ENCODE data around the gene GZMM. TPM values are rescaled to one million over a fixed set of nuclear protein-coding genes. Genes with fewer than 3 reads are reported as not detected.

The GZMM gene
- total RNA-seq, 6 donors from 2014 or later, result 2.3 to 6.1 (median 3.8) TPM; not detected in 2

DNA sequence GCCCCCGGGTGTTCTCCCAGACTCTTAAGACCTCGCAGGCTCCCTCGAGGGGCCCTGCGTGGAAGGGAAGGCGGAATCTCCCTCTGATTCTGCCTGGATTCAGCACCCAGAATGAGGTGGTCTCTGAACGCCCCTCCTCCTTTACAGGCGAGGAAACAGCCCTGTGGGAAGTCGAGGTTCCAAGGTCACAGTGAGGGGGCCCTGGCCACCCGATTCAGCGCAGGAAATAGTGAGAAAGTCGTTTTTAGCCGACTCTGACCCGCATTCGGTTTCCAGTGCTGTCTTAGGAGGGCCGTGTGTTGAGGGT, 29.6 kb downstream of the GZMM start:
- H3K9me3 ChIP-seq, result no peaks in the 10 kb centered on the region
- H3K27ac ChIP-seq, result peak overlapping the region in 2 of 4 donors; percentile 90 to 96
- ATAC-seq (ENCODE audit: low FRiP score in 2 of 2), result no peak
- H3K36me3 ChIP-seq, result peaks cover 0 to 12% (median 5%) of the 10 kb centered on the region in 4 donors
- 0 to 2% methylated on average over 1 to 15 of the region's 15 CpGs for WGBS, 2 donors
- H3K27me3 ChIP-seq, result no peaks in the 10 kb centered on the region
- TF ChIP-seq POLR2AphosphoS5 (IDR thresholded peaks at IDR 0.05), result no peak
- TF ChIP-seq, protein P1, sequence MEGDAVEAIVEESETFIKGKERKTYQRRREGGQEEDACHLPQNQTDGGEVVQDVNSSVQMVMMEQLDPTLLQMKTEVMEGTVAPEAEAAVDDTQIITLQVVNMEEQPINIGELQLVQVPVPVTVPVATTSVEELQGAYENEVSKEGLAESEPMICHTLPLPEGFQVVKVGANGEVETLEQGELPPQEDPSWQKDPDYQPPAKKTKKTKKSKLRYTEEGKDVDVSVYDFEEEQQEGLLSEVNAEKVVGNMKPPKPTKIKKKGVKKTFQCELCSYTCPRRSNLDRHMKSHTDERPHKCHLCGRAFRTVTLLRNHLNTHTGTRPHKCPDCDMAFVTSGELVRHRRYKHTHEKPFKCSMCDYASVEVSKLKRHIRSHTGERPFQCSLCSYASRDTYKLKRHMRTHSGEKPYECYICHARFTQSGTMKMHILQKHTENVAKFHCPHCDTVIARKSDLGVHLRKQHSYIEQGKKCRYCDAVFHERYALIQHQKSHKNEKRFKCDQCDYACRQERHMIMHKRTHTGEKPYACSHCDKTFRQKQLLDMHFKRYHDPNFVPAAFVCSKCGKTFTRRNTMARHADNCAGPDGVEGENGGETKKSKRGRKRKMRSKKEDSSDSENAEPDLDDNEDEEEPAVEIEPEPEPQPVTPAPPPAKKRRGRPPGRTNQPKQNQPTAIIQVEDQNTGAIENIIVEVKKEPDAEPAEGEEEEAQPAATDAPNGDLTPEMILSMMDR (IDR thresholded peaks at IDR 0.05), result peak in 2 of 6 experiments; percentile 12 to 18
- TF ChIP-seq EP300 (IDR thresholded peaks at IDR 0.05), result no peak
- TF ChIP-seq POLR2A (IDR thresholded peaks at IDR 0.05), result no peak
- H3K4me3 ChIP-seq, result peak overlapping the region; percentile 66 to 99 (median 98)
- DNase-seq, result no peak
- H3K4me1 ChIP-seq, result peaks cover 36 to 62% (median 41%) of the 10 kb centered on the region in 4 donors

DNA sequence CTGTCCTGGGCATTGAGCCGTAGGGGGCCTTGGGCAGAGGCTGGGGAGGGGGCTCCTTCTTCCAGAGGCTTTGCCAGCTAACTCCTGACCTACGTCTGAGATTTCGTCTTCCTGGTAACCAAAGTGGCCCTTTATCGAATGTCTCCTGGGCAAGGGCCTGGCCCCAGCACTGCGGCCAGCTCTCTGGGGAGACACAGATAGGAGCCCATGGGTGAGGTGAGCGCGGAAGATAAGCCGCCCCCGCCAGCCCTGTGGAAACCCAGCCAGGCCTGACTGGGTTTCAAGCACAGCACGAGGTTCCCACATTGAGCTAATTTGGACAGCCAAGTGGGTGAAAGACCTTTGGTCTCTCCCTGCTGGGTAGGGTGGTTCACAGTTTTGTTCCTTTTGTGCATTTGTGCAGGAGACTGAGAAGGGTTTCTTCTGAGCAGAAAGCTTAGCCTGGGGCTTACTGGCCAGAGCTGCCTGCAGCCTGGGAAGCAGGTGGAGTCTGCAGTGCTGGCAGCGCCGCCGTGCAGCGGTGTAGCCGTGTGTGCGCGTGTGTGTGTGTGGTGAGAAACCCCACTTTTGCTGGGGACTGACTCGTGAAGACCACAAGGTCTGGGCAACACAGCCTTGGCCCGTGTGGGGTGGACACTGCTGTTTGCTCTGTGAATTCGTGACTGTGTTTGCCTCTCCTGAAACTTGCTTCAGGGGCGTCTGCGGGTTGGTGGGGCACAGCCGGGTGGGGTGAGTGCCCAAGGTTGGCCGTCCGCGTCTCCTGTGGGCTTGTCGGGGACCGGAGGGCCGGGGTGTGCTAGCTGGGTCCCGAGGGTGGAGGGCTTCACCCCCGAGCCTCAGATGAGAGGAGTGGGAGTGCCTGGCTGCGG, 31.0 kb downstream of the GZMM start:
- DNase-seq (peak in 1 of 2 donors; percentile 74), ATAC-seq (ENCODE audit: low FRiP score in 2 of 2) (no peak)
- H3K4me3 ChIP-seq, result peak overlapping the region in 3 of 4 donors; percentile 1 to 34 (median 29)
- TF ChIP-seq EP300 (IDR thresholded peaks at IDR 0.05) (no peak), POLR2A (IDR thresholded peaks at IDR 0.05) (no peak), POLR2AphosphoS5 (IDR thresholded peaks at IDR 0.05) (no peak)
- TF ChIP-seq, protein P1 (IDR thresholded peaks at IDR 0.05), result no peak
- no peaks in the 10 kb centered on the region for H3K27me3 ChIP-seq
- H3K36me3 ChIP-seq, result peaks cover 0 to 19% (median 13%) of the 10 kb centered on the region in 4 donors
- H3K9me3 ChIP-seq, result no peaks in the 10 kb centered on the region
- peak overlapping the region in 2 of 4 donors; percentile 2 to 66 for H3K27ac ChIP-seq
- H3K4me1 ChIP-seq, result peaks cover 34 to 62% (median 41%) of the 10 kb centered on the region in 4 donors
- 34 to 61% methylated on average over 16 to 30 of the region's 32 CpGs for WGBS, 2 donors

DNA sequence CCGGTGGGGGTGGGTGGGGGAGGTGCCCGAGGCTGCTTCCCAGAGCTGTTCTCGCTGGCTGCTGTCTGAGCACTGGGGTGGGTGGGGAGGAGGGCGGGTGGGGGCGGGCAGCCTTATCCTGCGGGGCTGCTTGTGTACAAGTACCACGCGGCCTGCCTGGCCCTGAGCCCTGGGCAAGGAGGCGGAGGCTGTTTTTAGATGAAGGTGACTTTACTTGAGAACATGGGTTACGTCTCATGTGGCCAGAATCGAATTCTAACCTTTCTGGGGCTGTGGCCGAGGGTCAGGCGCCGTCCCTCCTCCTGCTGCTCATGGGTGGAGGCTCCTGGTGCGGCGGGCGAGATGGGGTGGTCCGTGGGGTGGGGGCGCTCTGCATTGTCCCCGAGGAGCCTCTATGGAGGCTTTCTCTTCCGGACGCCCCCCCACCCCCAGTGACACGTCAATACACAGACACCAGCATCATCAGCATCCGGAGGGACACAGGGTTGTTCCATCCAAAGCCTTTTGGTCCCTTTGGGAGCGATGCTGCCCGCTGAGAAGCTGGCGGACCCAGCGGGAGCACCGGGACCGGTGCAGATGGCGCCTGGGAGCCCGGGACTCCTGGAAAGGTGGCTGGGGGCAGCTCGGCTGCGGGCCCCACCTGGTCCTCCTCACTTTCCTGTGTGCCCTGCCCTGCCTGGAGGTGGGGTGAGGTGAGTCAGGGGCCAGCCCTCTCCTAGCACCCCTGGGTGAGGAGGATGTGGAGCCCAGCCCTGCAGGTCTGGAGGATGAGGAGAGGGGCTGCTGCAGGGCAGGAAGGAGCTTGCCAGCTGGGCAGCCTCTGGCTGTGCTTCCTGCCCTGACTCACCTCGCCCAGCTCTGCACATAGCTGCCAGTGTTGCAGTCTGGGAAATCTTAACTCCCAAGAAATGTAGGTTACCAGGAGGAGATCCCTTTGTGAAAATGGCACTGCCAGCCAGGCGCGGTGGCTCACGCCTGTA, 32.0 kb downstream of the GZMM start:
- Histone ChIP-seq H3K27ac (peak overlapping the region in 2 of 4 donors; percentile 2 to 66), H3K27me3 (no peaks in the 10 kb centered on the region), H3K4me3 (peak overlapping the region in 3 of 4 donors; percentile 1 to 34 (median 29)), H3K9me3 (no peaks in the 10 kb centered on the region), H3K36me3 (peaks cover 3 to 28% (median 21%) of the 10 kb centered on the region in 4 donors), H3K4me1 (peaks cover 32 to 60% (median 41%) of the 10 kb centered on the region in 4 donors)
- peak in 1 of 2 donors; percentile 81 for DNase-seq
- WGBS, 2 donors, result 55 to 75% methylated on average over 14 to 21 of the region's 38 CpGs
- ATAC-seq (ENCODE audit: low FRiP score in 2 of 2), result no peak
- TF ChIP-seq EP300 (IDR thresholded peaks at IDR 0.05) (no peak), POLR2A (IDR thresholded peaks at IDR 0.05) (no peak), POLR2AphosphoS5 (IDR thresholded peaks at IDR 0.05) (no peak)
- TF ChIP-seq, protein P1 (IDR thresholded peaks at IDR 0.05), result no peak

DNA sequence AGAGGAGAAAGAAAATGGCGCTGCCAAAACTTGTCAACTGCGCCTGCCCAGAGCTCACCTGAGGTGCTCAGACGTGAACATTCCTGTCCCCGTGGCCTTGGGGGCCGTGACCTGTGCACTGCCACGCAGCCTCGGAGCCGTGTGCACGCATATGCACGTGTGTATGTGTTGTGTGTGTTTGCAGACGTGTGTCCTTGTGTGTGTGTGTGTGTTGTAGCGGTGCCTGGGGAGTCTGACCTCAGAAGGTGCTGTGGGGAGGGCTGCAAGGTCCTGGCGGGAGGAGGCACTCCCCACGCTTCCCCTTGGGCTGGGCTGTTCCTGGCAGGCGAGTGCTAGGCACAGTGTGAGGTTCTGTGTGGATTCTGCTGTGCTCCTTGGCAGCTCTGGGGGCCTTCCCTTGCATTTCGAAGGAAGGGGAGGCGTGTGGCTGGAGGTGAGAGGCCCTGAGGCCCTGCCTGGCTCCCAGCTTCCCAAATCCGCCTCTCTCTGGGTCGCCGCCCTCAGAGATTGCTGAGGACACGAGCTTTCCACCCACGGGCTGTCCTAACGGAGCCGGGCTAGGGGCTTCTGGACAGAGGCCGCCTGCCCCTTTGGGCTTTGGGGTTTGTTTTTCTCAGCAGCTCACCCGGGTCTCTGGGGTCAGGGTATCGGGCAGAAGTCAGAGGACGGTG, 33.0 kb downstream of the GZMM start:
- peaks cover 9 to 38% (median 31%) of the 10 kb centered on the region in 4 donors for H3K36me3 ChIP-seq
- no peak overlapping the region for H3K27ac ChIP-seq
- ATAC-seq (ENCODE audit: low FRiP score in 2 of 2) (no peak), DNase-seq (peak in 1 of 2 donors; percentile 45)
- H3K9me3 ChIP-seq, result no peaks in the 10 kb centered on the region
- 88% methylated on average over 16 to 28 of the region's 28 CpGs for WGBS, 2 donors
- no peak for TF ChIP-seq EP300 (IDR thresholded peaks at IDR 0.05)
- TF ChIP-seq, protein P1 (IDR thresholded peaks at IDR 0.05), result no peak
- no peak for TF ChIP-seq POLR2A (IDR thresholded peaks at IDR 0.05)
- TF ChIP-seq POLR2AphosphoS5 (IDR thresholded peaks at IDR 0.05), result no peak
- no peak overlapping the region for H3K4me3 ChIP-seq
- H3K4me1 ChIP-seq, result peaks cover 32 to 49% (median 33%) of the 10 kb centered on the region in 4 donors
- no peaks in the 10 kb centered on the region for H3K27me3 ChIP-seq

Data from upper lobe of left lung (tissue), 6 donors.